SK-MEL-5 (cell line): ENCODE measurements around the gene HRH2. TPM values are rescaled to one million over a fixed set of nuclear protein-coding genes. Genes with fewer than 3 reads are reported as not detected.

Experiments used
- DNase-seq: peaks from one replicate; pipeline ENCODE4 v3.0.0-alpha.2; 2016; ENCODE audit warnings: low read depth, low spot score
- in situ Hi-C: cut with HindIII; loops from 2 replicates; pipeline ENCODE4 v1.10.0; 2016; ENCODE audit warnings: low sequenced_read_pairs, high pct_unique_total_duplicates, low pct_unique_long_range_greater_than_20kb
- total RNA-seq: library from RNA; depleted of rRNA; stranded (reverse); fragments of >200 nt; shearing (Covaris generic); gene quantifications from 2 replicates; pipeline ENCODE4 v1.2.3, GENCODE V29; 2014

The HRH2 gene
- total RNA-seq, 1 experiment from 2014 or later: 0.55 TPM

DNA sequence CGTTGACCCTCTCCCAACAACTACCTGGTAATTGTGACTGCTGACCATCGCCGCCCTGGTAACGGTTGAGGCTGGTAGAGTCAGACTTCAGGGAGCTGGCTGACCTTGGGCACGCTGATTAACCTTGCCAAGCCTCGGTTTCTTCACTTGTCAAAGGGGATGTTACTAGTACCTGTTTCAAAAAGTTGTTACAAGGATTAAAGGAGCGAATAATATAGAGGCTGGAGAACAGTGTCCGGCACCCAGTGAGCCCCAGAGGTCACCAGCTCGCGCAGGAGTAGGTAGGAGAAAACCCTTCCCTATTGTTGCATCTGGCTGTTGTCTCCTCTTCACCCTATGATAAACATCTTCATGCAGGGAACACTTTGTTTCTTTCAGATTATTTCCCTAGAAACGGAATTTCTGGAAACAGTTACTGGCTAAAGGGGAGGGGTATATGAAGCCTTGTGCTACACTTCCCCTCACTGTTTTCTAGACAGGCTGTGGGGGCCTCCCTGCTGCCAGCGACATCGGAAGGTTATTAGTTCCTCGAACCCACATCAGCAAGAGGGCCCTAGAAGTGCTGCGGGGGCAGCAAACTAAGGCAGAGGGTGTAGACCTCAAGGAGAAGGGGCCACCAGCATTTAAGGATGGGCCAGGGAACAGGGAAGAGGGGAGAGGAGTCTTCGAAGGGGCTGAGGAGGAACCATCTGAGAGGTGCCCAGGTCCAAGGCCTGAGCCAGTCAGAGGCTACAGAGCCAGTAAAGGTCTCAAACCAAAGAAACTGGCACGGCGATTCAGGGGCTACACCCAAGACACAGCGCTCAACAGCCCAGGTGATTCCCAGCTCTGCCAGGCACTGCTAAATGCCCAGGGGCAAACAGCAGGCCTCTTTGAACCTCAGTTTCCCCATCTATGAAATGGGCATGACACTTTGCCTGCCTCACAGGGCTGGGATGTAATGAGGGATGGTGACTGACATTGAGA is 37.6 kb downstream of the HRH2 start:
- in situ Hi-C loops: no loop called here
- no peak for DNase-seq

DNA sequence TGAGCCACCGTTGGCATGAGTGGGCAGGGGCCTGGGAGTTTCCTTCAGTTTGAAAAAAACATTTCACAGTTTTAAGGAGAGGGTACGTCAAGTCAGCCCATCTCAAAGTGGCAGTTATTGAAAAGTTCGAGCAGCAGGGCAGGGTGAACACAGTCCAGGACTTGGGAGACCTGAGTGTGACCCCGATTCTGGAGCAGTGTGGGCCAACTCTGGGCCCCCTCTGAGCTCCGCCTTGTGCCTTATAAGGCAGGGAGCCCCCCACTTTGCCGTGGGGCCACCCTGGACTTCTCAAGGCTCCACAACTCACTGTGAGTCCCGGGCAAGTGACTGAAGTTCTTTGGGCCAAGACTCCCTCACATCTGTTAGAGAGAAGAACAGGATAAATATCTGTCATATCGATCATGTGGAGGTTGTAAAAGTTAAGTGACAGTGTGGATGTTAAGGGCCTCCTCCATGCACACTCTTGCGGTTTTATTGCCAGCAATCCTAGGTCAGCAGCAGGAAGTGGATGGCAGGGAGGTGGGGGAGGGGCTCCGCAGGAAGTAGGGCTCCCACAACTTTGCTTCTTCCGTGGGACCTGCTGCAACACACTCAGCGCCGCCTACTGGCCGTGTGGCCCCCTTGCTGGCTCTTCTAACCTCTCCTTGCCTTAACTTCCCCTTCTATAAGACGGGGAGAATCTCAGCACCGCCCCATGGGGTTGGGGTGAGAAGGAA is 38.4 kb downstream of the HRH2 start:
- DNase-seq: peak; percentile 84
- in situ Hi-C loops: no loop called here

DNA sequence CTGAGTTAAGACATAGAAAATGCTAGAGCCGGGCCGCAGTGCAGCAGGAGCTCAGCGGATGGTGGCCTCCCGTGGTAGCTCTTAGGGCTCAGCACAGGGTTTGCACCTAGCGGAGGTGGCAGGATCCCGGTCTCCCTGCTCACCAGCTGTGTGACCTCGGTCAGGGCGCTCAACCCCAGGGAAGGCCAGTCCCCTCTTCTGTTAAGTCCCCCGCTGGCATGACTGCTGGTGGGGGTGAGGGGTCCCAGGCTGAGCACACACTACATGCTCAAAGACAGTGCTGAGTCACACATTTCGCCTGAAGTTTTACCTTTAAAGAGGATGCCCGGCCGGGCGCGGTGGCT is 39.0 kb downstream of the HRH2 start:
- in situ Hi-C loops: no loop called here
- no peak for DNase-seq

DNA sequence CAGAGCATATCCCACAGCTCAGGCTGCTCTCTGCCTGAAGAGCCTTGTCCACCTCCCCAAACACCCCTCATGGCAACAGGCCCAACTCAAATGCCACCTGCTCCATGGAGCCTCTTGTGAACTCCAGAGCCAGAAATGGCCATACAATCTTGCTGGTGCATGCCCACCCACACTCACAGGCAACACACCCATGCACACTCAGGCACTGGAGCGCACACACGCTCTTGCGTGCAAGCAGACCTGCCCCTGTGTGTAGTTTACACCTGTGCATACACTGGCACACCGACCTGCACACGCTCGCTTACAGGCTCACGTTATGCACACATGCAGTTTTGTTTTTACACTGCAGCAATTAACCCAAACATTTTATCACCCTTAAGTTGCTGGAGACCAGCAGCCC is 40.0 kb downstream of the HRH2 start:
- DNase-seq: no peak

DNA sequence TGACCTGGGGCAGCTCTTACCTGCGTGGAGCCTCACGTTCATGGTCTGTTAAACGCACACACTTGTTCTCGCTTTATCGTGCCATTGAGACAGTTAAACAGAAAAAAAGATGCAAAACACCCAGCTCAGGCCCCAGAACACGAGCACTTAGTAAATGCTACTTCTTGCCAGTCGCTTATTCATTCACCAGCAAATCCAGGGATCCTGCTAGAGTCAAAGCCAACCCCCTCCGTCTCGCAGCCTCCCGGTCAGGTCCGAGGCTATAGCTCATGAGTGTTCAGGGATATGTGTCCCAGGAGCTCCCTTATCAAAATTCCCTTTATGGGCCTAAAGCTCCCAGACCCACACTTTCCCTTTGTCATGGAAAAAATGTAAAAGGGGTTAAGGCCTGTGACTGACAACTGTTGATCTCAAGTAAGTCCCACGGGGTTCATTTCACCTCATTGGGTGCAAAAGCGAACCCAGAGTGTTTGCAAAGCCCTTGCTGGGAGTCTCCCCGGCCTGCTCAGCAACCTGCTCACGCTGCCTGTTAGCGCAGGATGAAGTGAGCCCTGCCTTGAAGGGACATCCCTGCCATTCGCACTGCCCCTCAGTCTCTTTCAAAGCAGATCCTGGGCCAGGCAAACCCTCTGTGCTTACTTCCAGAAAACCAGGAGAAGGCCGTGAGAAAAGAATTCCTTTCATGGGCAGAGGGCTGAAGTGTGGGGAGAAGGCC is 40.7 kb downstream of the HRH2 start:
- no peak for DNase-seq
- in situ Hi-C loops: no loop called here

More for the DNA sequence above, 40.0 kb downstream of the HRH2 start:
- in situ Hi-C loops: no loop called here

DNA sequence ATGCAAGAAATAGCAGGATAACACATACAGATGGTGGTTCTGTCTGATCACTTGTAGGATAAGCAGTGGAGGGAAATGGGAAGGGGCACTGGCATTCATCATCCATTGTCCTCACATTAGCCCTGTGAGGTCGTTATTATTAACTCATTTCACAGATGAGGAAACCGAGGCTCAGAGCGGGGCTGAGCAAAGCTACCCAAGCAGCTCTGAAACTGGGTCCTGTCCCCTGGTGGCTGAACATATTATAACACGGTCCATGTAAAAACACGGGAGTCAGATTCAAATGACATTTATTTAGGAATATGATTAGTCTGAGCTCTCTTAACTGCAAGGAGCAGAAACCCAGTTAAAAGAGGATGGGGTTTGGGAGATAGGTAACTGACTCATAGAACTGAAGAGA is 43.1 kb downstream of the HRH2 start:
- DNase-seq: peak; percentile 49
- in situ Hi-C loops: no loop called here

DNA sequence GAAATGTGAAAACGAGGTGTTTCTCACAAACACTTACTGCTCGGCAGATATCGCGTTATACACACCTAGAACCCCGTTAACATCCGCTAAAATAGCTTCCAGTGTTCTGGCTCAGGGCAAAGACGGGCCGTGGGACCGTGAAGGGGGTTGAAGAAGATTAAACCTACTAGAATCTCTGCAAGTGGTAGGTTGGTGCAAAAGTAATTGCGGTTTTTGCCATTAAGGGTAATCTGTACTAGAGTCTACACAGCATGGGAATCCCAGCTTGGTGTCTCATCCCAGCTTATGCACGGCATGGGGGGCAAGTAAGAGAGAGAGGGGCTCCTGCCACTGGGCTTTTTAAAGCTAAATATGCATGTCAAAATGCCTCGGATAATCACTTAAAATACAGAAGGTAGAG is 43.9 kb downstream of the HRH2 start:
- DNase-seq: no peak
- in situ Hi-C loops: no loop called here

DNA sequence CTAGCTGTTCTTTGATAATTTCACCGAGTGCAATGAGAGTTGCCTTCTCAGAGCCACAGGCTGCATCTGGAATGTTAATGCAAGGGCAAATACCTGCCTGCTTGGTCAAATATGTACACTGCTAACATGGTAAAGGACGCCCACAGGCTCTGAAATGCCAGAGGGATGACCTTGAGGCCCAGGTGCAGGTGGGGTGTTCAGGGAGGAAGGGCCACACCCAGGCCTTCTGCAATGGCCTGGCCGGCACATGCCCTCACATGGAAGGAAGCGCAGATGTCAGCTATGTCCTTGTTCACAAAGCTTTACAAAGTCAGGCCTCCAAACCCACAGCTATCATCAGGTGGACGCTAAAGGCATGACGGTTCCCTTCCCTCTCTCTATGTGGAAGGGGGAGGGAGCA is 48.6 kb downstream of the HRH2 start:
- no peak for DNase-seq
- in situ Hi-C loops: no loop called here

DNA sequence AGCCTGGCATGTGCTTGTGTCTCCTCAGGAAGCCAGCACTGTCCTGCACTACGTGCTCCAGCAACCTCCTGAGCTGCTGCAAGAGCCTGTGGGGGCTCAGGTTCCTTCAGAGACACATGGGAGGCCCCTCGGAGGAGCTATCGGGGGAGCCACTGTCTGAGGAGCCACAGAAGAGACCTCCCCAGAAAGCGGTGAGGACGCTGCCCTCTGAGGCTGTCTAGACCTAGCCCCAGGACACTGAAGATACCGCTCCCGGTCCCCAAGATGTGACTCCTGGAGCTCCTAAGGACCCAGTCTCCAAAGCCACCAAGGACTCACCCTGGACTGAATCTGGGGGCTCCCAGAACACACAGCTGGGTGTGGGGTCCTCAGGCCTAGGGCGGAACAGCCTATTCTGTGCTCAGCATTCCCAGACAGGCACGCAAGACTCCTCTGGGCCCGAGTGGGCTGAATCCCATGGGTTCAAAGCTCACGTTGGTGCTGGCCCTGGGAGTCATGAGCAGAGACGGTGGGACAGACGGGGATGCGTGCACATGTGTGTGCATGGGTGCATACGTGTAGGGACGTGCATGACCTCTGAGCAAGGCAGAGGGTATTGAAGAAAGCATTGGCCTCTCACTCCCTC is 50.0 kb downstream of the HRH2 start:
- in situ Hi-C loops: no loop called here

DNA sequence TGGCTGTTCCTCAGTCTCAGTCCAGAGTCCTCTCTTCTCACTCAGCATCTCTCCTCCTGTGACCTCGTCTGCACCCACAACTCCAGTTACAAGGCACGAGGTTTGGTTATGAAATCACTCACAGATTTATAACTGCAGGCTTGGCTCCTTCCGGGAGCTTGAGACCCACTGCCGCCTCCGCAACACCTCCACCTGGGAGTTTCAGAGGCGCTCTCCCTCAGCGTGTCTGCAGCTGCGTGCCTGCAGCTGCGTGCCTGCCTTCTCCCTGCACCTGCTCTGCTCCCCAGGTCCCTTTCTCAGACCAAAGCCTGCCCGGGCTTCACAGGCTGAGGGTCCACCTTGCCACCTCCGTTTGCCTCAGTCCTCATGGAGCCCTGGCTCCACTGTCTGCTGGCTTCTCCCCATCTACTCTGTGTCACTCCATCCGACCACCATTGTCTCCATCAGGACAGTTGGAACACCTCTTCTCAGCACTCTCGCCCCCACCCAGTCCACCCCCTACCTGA is 51.5 kb downstream of the HRH2 start:
- in situ Hi-C loops: no loop called here
- no peak for DNase-seq

More for the DNA sequence above, 50.0 kb downstream of the HRH2 start:
- no peak for DNase-seq

DNA sequence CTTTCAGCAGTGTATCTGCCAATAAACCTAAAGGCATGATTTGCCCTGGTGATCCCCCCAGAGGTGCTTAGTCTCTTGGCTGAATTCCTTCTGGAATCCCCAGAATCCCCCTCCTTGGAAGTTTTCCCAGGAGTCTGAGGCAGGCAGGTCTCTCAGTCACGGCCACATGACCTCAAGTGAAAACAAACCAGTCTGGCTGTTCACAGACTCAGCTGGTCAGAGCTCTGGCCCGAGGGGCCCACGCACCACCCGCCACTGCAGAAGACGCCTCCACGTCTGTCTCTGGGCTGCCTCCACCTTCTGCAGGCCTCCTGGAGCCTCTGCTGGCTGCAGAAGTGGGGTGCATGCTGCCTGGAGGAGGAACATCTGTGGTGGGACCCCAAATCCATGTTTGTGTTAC is 52.5 kb downstream of the HRH2 start:
- DNase-seq: no peak
- in situ Hi-C loops: no loop called here

DNA sequence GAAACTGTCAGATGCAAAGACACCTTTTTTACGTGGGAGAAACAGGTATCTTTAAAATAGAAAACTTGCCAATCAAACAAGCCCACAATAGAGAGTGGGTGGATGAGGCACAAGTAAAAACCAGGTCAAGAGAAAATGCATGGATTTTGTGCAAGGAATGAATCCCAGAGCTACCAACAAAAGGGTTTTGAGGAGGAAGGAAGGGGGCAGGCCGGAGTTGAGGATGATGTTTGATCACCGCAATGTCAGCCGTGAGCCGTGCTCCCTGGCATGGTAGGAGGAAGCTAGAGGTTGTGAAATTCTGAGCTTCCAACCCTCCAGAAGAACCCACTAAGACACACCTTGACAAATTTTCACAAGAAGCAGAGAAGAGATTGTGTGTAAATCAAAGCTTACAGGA is 53.2 kb downstream of the HRH2 start:
- no peak for DNase-seq
- in situ Hi-C loops: no loop called here

DNA sequence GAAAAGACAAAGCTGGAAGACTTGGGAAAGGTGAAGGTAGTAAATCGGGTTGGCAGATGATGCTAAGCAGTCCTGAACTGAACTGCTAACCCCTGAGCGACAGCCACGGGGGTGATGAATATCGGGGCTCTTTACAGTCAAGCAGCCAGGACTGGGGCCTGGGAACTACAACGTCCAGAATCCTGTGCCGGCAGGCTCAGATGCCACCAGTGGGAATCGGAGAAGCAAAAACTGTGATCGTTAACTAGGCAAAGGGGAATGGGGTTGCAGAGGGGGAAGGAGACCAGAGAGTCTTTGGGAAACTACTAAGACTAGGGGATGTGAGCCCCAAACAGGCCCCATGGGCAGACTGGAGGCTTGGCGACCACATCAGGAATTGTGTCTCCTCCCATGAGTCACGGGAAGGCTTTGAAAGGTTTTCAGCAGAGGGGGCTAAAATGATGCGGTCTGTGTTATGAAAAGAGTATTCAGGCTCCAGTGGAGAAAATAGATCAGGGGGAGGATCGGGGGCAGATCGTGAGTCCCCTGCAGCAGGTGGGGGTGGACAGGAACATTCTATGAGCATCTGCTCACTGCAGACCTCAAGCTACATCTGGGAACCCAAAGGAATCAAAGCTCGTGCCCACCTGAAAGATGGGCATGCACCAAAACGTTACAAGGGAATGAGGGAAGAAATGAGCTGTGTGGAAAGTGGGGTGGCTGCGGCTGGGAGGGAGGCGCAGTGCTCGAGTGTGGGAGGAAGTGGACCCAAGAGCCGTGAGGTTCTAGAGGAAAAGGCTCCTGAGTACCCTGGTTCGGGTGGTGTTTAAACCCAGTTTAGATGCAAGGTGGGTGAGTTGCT is 53.8 kb downstream of the HRH2 start:
- in situ Hi-C loops: no loop called here
- DNase-seq: no peak

DNA sequence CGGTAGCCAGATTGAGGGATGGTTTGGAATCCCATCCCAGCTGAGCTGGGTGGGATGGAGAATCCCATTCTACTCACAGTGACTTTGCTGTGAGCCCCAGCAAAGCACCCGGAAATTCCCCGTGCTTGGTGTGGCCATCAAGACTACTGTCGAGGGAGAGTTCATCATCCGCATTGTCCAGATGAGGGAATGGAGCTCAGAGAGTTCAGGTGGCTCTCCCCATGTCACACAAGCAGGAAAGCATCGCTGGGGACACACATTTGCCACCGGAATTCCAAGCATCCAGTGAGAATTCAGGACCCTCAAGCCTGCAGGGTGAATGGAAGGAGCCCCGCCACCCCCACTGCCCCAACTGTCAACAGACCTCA is 54.4 kb downstream of the HRH2 start:
- in situ Hi-C loops: no loop called here

DNA sequence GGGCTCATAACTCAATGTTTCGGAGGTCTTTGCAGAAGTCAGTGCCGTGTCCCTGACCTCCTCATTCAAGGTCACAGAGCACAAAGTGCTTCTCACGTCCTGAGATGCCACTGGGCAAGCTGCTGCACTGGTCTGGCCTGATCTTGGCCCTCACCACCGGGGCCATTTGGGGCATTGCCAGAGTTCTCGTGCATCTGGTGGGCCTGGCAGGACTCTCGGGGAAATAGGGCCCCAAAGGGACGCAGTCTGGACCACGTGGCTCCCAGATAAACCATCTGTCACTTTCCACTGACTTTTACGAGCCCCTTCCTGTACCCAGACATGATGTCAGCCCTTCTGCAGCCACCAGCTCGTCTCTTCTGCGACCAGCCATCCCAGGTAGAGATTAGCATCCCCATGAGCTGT is 54.8 kb downstream of the HRH2 start:
- DNase-seq: no peak
- in situ Hi-C loops: no loop called here

More for the DNA sequence above, 54.4 kb downstream of the HRH2 start:
- DNase-seq: no peak

DNA sequence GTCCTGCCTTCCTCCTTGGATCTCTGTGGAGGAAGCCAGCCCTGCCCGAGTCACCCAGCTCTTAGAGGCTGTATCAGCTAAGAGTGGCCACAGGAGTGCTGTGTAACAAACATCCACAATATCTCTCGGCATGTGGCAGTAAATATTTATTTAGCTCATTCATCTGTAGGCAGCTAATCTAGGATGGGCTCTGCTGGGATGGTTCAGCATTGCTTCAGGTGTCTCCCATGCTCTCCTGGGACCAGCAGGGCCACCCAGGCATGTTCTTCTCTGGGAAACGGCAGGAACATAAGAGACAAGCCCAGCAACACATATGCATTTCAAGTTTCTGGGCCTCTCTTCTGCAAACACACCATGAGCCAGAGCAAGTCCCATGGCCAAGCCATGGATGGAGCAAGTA is 56.1 kb downstream of the HRH2 start:
- no peak for DNase-seq
- in situ Hi-C loops: no loop called here

DNA sequence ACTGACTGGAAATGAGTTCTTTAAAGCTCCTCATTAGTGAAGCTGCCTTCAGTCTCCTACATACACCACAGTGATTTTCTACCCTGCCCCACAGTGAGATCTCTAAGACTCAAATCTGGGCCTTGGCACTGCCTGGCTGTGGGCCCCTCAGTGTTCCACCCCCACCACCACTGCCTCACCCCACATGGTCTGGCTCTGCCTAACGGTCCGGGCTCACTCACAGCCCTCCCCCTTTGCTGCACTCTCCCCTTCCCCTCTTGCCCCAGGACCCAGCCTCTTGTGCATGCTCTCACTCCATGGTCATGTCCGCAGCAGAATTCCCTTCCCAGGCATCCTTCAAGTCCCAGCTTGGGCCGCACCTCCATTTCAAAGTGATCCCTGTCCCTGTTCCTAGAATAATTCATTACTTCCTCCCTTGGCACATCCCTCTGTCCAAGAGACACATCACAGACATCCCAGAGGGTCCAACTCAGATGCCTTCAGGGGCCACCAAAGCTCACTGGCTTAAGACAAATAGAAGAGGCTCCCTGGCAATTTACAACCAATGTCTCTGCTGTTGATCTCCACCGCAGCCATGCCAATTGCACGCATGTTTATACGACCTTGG is 56.7 kb downstream of the HRH2 start:
- in situ Hi-C loops: no loop called here
- DNase-seq: no peak
